ENCODE data around the gene RPS23.

- 0 out of 2 replicates have a peak, but pooled peaks have one; percentile 30 for TF ChIP-seq CTCF (conservative IDR thresholded peaks at IDR 0.05; ENCODE audit: low read length)
- TF ChIP-seq EZH2phosphoT487 (IDR thresholded peaks at IDR 0.05; ENCODE audit: borderline replicate concordance, low read depth, low read length): no peak
Measured at GRCh38 chr5:82244854-82245635, 33.1 kb downstream of the RPS23 start.
